Choroid plexus epithelial cell (primary cell): Measurements from ENCODE around the gene NTM.

Experiments used
- DNase-seq: peaks from one replicate; pipeline ENCODE4 v3.0.0-alpha.2; 2010; ENCODE audit warnings: low read depth
- H3K4me3 ChIP-seq: 2 replicates; pipeline ENCODE4 v1.5.1; 2011; ENCODE audit warnings: low read depth, mild to moderate bottlenecking, control low read depth, low read length, moderate library complexity
- CTCF ChIP-seq: conservative IDR thresholded peaks from 2 replicates; pipeline ENCODE4 v1.5.1; 2011; ENCODE audit warnings: low read depth, mild to moderate bottlenecking, control low read depth, inconsistent platforms, low read length, moderate library complexity

NTM gene

DNA sequence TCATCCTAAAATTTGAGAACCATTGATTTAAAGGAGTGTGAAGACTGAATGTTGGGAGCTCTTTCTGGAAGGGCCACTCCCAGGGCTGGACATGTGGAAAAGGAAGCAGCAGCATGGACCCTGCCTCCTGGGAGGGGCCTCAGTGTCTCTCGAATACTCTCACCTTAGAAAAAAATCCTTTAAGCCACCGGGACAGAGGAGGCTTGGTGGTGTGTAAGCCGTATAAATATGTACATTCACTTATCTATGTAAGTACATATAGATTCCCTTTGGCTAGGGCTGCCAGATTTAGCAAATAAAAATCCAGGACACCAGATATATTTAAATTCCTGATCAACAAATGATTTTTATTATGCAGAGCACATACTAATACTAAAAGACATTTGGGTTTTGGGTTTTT lies 17.6 kb downstream of the NTM start:
- no peak for TF ChIP-seq CTCF
- H3K4me3 ChIP-seq: no peak overlapping the region
- no peak for DNase-seq

DNA sequence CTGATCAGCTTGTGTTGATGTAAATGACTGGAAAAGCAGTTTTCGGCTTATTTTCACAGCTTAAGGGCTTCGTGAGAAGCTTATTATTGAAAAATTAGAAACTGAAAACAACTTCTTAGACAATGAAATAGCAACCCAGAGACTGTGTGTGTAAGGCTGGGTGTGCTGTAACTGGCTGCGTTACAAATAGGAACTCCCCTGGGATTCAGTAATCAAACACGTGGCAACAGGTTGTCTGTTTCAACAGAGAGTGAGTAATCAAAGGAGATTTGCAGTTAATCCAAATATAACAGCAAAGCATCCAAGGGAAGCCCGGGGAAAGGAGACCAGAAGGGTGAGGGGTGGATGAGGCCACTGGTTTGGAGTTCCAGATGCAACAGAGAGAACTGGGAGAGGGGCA lies 19.2 kb downstream of the NTM start:
- DNase-seq: no peak
- no peak for TF ChIP-seq CTCF
- H3K4me3 ChIP-seq: no peak overlapping the region

GRCh38 chr11:131391176-131391575 lies 20.8 kb downstream of the NTM start:
- no peak for DNase-seq
- H3K4me3 ChIP-seq: no peak overlapping the region
- TF ChIP-seq CTCF: no peak

DNA sequence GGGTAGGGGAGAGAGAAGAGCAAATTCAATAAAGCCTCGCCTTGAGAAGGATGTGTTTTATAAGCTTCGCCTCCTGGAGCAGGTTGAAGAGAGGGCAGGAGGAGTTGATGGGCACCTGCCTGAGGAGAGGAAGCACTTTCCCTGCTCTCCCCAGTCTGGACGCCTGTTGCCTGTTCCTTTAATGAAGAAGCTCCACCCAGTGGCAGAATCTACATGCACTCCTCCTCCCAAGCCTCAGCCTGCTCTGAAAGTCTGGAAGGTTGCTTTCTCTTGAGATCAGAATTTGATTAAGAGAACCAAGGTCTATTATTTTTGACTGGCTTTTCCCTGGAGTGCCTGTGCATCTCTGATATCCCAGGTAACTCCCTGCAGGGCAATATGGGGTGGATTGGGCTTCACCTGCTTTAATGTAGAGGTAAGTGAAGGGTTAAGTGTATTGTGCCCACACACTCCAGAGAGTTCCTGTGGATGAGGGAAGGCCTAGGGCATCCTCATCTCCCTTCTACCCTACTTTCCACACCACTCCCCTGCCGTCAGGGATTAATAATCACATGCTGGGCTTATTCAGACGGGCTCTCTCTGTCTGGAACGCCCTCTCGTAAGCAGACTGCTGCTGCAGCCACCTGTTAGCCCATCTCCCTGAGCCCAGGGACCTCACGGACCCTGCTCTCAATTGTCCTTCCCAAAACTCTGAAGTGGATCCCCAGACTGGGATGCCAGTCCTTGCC lies 22.3 kb downstream of the NTM start:
- DNase-seq: no peak
- TF ChIP-seq CTCF: no peak
- H3K4me3 ChIP-seq: no peak overlapping the region

DNA sequence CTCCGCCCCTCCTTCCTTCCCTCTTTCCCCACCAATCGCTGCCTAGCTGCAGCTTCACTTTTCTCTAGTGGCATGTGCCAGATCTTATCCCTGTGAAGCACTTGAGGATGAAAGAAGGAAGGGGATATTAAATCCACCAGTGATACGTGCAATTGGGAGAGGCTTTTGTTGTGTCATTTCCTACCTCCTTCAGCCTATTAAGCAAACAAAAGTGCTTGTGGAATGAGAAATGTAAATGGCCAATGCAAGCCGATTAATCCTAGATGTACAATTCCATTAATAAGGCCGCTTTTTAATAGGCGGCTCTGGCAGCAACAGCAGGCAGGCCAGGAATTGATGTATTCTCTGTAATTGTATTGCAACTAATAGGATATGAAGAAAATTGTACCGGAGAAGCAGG lies 23.3 kb downstream of the NTM start:
- no peak for TF ChIP-seq CTCF
- no peak overlapping the region for H3K4me3 ChIP-seq
- DNase-seq: no peak

- H3K4me3 ChIP-seq: no peak overlapping the region
- DNase-seq: no peak
- TF ChIP-seq CTCF: no peak
Measured at GRCh38 chr11:131397675-131398074, 27.3 kb downstream of the NTM start.

DNA sequence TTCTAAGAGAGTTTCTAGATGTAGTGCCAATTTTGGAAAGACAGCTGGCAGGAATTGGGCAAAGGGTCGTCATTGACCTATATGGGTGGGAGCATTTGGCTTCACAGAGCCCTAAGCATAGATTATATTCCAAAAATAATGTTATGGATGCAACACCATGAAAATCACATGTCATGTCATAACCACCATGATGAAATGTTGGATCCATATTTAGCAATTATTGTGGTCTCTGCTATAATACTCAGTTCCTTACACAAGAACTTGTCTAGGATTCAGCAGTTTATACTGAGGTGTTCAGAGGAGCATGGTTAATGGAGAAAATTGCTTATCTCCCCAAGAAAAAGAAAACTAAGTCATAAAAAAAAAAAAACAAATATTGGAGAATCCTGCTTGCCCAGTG lies 31.6 kb downstream of the NTM start:
- H3K4me3 ChIP-seq: no peak overlapping the region
- no peak for TF ChIP-seq CTCF
- no peak for DNase-seq
